Breast epithelium (tissue), 3 donors: ENCODE measurements around the gene RTL10.

Experiments used
- POLR2A ChIP-seq: fragments of 450-650 bp; IDR thresholded peaks from one replicate; pipeline ENCODE4 v1.6.1; 2016; ENCODE audit warnings: antibody characterized with exemption, mild to moderate bottlenecking, moderate library complexity
- POLR2AphosphoS5 ChIP-seq, 3 donors: sonication (generic); formaldehyde crosslinking; IDR thresholded peaks; one replicate each; pipeline ENCODE4 v1.6.1; 2017; ENCODE audit warnings: antibody characterized with exemption in 3 of 3
- TF ChIP-seq, protein P1 (sequence below), 3 donors: fragments of 450-650 bp; IDR thresholded peaks; one replicate each; pipeline ENCODE4 v1.5.1; 2016 to 2017; ENCODE audit warnings: antibody characterized with exemption in 3 of 3, mild to moderate bottlenecking in 3 of 3, moderate library complexity in 3 of 3

GRCh38 chr22:19862619-19863246 is 8.1 kb upstream of the RTL10 start:
- TF ChIP-seq, protein P1, sequence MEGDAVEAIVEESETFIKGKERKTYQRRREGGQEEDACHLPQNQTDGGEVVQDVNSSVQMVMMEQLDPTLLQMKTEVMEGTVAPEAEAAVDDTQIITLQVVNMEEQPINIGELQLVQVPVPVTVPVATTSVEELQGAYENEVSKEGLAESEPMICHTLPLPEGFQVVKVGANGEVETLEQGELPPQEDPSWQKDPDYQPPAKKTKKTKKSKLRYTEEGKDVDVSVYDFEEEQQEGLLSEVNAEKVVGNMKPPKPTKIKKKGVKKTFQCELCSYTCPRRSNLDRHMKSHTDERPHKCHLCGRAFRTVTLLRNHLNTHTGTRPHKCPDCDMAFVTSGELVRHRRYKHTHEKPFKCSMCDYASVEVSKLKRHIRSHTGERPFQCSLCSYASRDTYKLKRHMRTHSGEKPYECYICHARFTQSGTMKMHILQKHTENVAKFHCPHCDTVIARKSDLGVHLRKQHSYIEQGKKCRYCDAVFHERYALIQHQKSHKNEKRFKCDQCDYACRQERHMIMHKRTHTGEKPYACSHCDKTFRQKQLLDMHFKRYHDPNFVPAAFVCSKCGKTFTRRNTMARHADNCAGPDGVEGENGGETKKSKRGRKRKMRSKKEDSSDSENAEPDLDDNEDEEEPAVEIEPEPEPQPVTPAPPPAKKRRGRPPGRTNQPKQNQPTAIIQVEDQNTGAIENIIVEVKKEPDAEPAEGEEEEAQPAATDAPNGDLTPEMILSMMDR (IDR thresholded peaks at IDR 0.05) = no peak
- no peak for TF ChIP-seq POLR2AphosphoS5 (IDR thresholded peaks at IDR 0.05)
- no peak for TF ChIP-seq POLR2A
